Gastroesophageal sphincter (tissue), 4 donors: ENCODE results near the gene COL20A1. TPM values are rescaled to one million over a fixed set of nuclear protein-coding genes. Genes with fewer than 3 reads are reported as not detected.

ENCODE experiments used
- ATAC-seq: fragments of 150-250 bp; one replicate; pipeline ENCODE4 v1.9.1; 2016; ENCODE audit warnings: mild to moderate bottlenecking, moderate library complexity
- H3K27ac ChIP-seq, 4 donors: fragments of 200-600 bp; sonication (generic) in 3 of 4; 1 replicate in 3 of 4; 2 replicates in 1 of 4; pipeline ENCODE4 v1.5.1; 2016 to 2019
- H3K27me3 ChIP-seq: fragments of 200-600 bp; sonication (generic); one replicate; pipeline ENCODE4 v1.5.1; 2019
- H3K36me3 ChIP-seq, 2 donors: fragments of 200-600 bp; sonication (generic); one replicate each; pipeline ENCODE4 v1.5.1; 2019; ENCODE audit warnings: control low read depth in 1 of 2
- H3K4me1 ChIP-seq, 3 donors: fragments of 200-600 bp; sonication (generic); 1 replicate in 2 of 3; 2 replicates in 1 of 3; pipeline ENCODE4 v1.5.1; 2016 to 2019; ENCODE audit warnings: control low read depth in 2 of 3
- H3K4me3 ChIP-seq, 2 donors: fragments of 200-600 bp; sonication (generic); one replicate each; pipeline ENCODE4 v1.5.1; 2019; ENCODE audit warnings: mild to moderate bottlenecking in 1 of 2, moderate library complexity in 1 of 2
- H3K9me3 ChIP-seq, 3 donors: fragments of 200-600 bp; sonication (generic); one replicate each; pipeline ENCODE4 v1.5.1; 2017 to 2019; ENCODE audit warnings: control low read depth in 2 of 3
- EP300 ChIP-seq: sonication (generic); formaldehyde crosslinking; IDR thresholded peaks from one replicate; pipeline ENCODE4 v1.6.1; 2017; ENCODE audit warnings: antibody characterized with exemption, mild to moderate bottlenecking
- POLR2A ChIP-seq, 2 donors: fragments of 450-650 bp; IDR thresholded peaks; one replicate each; pipeline ENCODE4 v1.6.1; 2017; ENCODE audit warnings: antibody characterized with exemption in 2 of 2, mild to moderate bottlenecking in 2 of 2, moderate library complexity in 1 of 2
- POLR2AphosphoS5 ChIP-seq: sonication (generic); formaldehyde crosslinking; IDR thresholded peaks from one replicate; pipeline ENCODE4 v1.6.1; 2017; ENCODE audit warnings: antibody characterized with exemption
- WGBS, 2 donors: methylation state at CpG; one replicate each; pipeline ENCODE4 v1.1.5; 2018; ENCODE audit warnings: low coverage in 1 of 2; 5-methylcytosine and 5-hydroxymethylcytosine counted together
- total RNA-seq, 4 donors: library from RNA; depleted of rRNA; stranded (reverse); fragments of >200 nt; gene quantifications; one replicate each; pipeline ENCODE4 v1.1.0, GENCODE V29; 2016
- TF ChIP-seq, protein P1 (sequence below), 4 experiments: fragments of 200-600 bp in 2 of 4; fragments of 450-650 bp in 2 of 4; sonication (generic) in 1 of 4; IDR thresholded peaks; one replicate each; pipeline ENCODE4 v1.5.1; 2017 to 2019; ENCODE audit warnings: antibody characterized with exemption in 4 of 4, mild to moderate bottlenecking in 2 of 4, moderate library complexity in 2 of 4

Gene COL20A1
- total RNA-seq, 4 donors from 2014 or later: not detected

DNA sequence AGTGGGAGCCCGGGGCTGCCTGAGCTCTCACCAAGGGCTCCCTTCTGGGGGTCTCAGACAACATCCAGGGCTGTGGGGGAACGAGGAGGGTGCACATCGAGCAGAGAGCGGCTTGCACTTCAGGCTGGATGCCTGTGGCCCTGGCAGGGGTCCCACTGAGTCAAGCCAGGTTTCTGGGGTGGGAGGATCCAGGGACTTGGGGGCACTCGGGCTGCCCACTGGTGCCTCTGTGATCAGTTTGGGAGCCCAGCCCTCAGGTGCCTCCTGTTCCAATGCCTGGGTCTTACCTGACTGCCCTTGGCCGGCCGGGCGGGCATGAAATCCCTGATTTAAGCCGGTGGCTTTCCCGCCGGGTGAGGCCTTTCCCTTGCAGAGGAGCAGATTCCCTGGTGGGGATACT, 470 bp downstream of the COL20A1 start:
- Histone ChIP-seq H3K4me3 (no peak overlapping the region), H3K9me3 (no peaks in the 10 kb centered on the region), H3K27me3 (peaks cover 69% of the 10 kb centered on the region), H3K27ac (no peak overlapping the region), H3K4me1 (peaks cover 0 to 14% (median 0%) of the 10 kb centered on the region in 3 donors), H3K36me3 (peaks cover 0 to 10% of the 10 kb centered on the region in 2 donors)
- ATAC-seq: no peak
- TF ChIP-seq POLR2A (IDR thresholded peaks at IDR 0.05) (no peak), EP300 (no peak), POLR2AphosphoS5 (no peak)
- TF ChIP-seq, protein P1, sequence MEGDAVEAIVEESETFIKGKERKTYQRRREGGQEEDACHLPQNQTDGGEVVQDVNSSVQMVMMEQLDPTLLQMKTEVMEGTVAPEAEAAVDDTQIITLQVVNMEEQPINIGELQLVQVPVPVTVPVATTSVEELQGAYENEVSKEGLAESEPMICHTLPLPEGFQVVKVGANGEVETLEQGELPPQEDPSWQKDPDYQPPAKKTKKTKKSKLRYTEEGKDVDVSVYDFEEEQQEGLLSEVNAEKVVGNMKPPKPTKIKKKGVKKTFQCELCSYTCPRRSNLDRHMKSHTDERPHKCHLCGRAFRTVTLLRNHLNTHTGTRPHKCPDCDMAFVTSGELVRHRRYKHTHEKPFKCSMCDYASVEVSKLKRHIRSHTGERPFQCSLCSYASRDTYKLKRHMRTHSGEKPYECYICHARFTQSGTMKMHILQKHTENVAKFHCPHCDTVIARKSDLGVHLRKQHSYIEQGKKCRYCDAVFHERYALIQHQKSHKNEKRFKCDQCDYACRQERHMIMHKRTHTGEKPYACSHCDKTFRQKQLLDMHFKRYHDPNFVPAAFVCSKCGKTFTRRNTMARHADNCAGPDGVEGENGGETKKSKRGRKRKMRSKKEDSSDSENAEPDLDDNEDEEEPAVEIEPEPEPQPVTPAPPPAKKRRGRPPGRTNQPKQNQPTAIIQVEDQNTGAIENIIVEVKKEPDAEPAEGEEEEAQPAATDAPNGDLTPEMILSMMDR (IDR thresholded peaks at IDR 0.05): no peak
- no CpG with 5 or more reads among the region's 11 CpGs for WGBS, 2 donors

GRCh38 chr20:63293871-63294535, 1.0 kb downstream of the COL20A1 start:
- peaks cover 75% of the 10 kb centered on the region for H3K27me3 ChIP-seq
- no peak overlapping the region for H3K27ac ChIP-seq
- no peak overlapping the region for H3K4me3 ChIP-seq
- TF ChIP-seq, protein P1 (IDR thresholded peaks at IDR 0.05): no peak
- TF ChIP-seq POLR2AphosphoS5: no peak
- no peak for TF ChIP-seq POLR2A (IDR thresholded peaks at IDR 0.05)
- TF ChIP-seq EP300: no peak
- no peaks in the 10 kb centered on the region for H3K9me3 ChIP-seq
- peaks cover 0 to 5% of the 10 kb centered on the region in 2 donors for H3K36me3 ChIP-seq
- no peak for ATAC-seq
- WGBS, 2 donors: 70 to 90% methylated on average over 2 to 4 of the region's 22 CpGs
- H3K4me1 ChIP-seq: peaks cover 0 to 14% (median 0%) of the 10 kb centered on the region in 3 donors

DNA sequence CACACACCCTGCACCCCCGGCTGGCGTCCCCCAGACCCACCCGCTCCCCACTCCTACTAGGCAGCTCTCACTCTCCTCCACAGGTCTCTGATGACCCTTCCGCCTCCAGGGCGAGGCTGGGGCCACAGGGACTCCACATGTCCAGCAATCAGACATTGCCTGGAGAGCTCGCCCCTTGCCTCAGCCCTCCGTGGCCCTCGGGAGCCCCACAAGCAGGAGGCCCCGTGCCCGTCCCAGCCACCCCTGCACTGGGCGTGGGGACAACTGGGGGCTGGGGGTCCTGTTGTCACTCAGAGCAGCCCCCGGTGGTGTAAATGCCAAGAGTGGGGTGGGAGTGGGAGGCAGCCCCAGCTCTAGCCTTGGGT, 1.5 kb downstream of the COL20A1 start:
- H3K27ac ChIP-seq: no peak overlapping the region
- H3K4me1 ChIP-seq: peaks cover 0 to 14% (median 0%) of the 10 kb centered on the region in 3 donors
- H3K9me3 ChIP-seq: no peaks in the 10 kb centered on the region
- ATAC-seq: no peak
- H3K4me3 ChIP-seq: no peak overlapping the region
- peaks cover 80% of the 10 kb centered on the region for H3K27me3 ChIP-seq
- 100% methylated on average over 1 of the region's 12 CpGs; no CpG with 5 or more reads in 1 of the 2 donors for WGBS, 2 donors
- TF ChIP-seq, protein P1 (IDR thresholded peaks at IDR 0.05): no peak
- H3K36me3 ChIP-seq: no peaks in the 10 kb centered on the region

DNA sequence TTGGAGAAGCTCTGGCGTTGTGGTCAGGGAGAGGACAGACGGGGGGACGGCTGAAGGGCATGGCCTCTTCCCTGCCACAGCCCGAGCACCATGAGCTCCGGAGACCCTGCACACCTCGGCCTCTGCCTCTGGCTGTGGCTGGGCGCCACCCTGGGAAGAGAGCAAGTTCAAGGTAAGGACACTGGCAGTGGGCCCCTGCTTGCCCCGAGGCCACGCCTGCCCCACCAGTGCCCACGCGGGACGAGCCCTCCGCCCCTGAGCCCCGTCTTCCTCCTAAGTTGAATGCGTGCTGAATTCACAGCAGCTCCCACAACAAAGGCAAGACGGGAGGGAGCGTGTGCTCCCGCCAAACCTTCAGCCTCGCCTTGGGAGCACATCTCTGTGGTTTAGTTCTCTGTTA, 2.0 kb downstream of the COL20A1 start:
- H3K36me3 ChIP-seq: no peaks in the 10 kb centered on the region
- peaks cover 84% of the 10 kb centered on the region for H3K27me3 ChIP-seq
- peaks cover 0 to 14% (median 0%) of the 10 kb centered on the region in 3 donors for H3K4me1 ChIP-seq
- H3K27ac ChIP-seq: no peak overlapping the region
- no peak for ATAC-seq
- no peak for TF ChIP-seq EP300
- no peak for TF ChIP-seq POLR2AphosphoS5
- no peak for TF ChIP-seq POLR2A (IDR thresholded peaks at IDR 0.05)
- TF ChIP-seq, protein P1 (IDR thresholded peaks at IDR 0.05): no peak
- WGBS, 2 donors: 40% methylated on average over 1 of the region's 19 CpGs; no CpG with 5 or more reads in 1 of the 2 donors
- H3K4me3 ChIP-seq: no peak overlapping the region
- no peaks in the 10 kb centered on the region for H3K9me3 ChIP-seq

- no peak for TF ChIP-seq POLR2A (IDR thresholded peaks at IDR 0.05)
- TF ChIP-seq, protein P1 (IDR thresholded peaks at IDR 0.05): no peak
- peaks cover 88% of the 10 kb centered on the region for H3K27me3 ChIP-seq
These were observed 2.4 kb downstream of the COL20A1 start for GRCh38 chr20:63295422-63295821.

More at GRCh38 chr20:63295422-63295821, 2.4 kb downstream of the COL20A1 start:
- H3K36me3 ChIP-seq: no peaks in the 10 kb centered on the region
- no peak for ATAC-seq
- no peak overlapping the region for H3K27ac ChIP-seq
- peaks cover 0 to 12% (median 0%) of the 10 kb centered on the region in 3 donors for H3K4me1 ChIP-seq
- H3K4me3 ChIP-seq: no peak overlapping the region
- H3K9me3 ChIP-seq: no peaks in the 10 kb centered on the region
- 40% methylated on average over 3 of the region's 17 CpGs; no CpG with 5 or more reads in 1 of the 2 donors for WGBS, 2 donors
